RPMI7951 (cell line): ENCODE results near the gene MAGI1. TPM values are rescaled to one million over a fixed set of nuclear protein-coding genes. Genes with fewer than 3 reads are reported as not detected.

Experiments used
- DNase-seq: peaks from one replicate; pipeline ENCODE4 v3.0.0-alpha.2; 2012; ENCODE audit warnings: low read depth
- total RNA-seq: library from RNA; depleted of rRNA; stranded (reverse); fragments of >200 nt; shearing (Covaris generic); gene quantifications from 2 replicates; pipeline ENCODE4 v1.2.3, GENCODE V29; 2014

Gene MAGI1
- total RNA-seq, 1 experiment from 2014 or later = 4.1 TPM

GRCh38 chr3:65432388-65433003 is 606.2 kb downstream of the MAGI1 start:
- no peak for DNase-seq

GRCh38 chr3:65425880-65426279 is 612.8 kb downstream of the MAGI1 start:
- DNase-seq = peak; percentile 28

GRCh38 chr3:65422154-65422553 is 616.6 kb downstream of the MAGI1 start:
- no peak for DNase-seq

- DNase-seq = no peak
These were observed 619.5 kb downstream of the MAGI1 start for GRCh38 chr3:65419233-65419632.

GRCh38 chr3:65413891-65414290 is 624.8 kb downstream of the MAGI1 start:
- no peak for DNase-seq

GRCh38 chr3:65412588-65412987 is 626.1 kb downstream of the MAGI1 start:
- DNase-seq = peak; percentile 25

- no peak for DNase-seq
These were observed 627.4 kb downstream of the MAGI1 start for GRCh38 chr3:65411367-65411766.

GRCh38 chr3:65409176-65409569 is 629.5 kb downstream of the MAGI1 start:
- no peak for DNase-seq

- no peak for DNase-seq
These were observed 630.1 kb downstream of the MAGI1 start for GRCh38 chr3:65408531-65409175.

- DNase-seq = peak; percentile 17
These were observed 632.2 kb downstream of the MAGI1 start for GRCh38 chr3:65406470-65406869.

GRCh38 chr3:65402597-65402996 is 636.1 kb downstream of the MAGI1 start:
- DNase-seq = peak; percentile 88

GRCh38 chr3:65401359-65402305 is 637.1 kb downstream of the MAGI1 start:
- DNase-seq = no peak

GRCh38 chr3:65400899-65401298 is 637.8 kb downstream of the MAGI1 start:
- no peak for DNase-seq

GRCh38 chr3:65398953-65399352 is 639.8 kb downstream of the MAGI1 start:
- peak; percentile 20 for DNase-seq

- no peak for DNase-seq
These were observed 642.6 kb downstream of the MAGI1 start for GRCh38 chr3:65396078-65396477.

GRCh38 chr3:65391068-65391467 is 647.6 kb downstream of the MAGI1 start:
- no peak for DNase-seq

- DNase-seq = no peak
These were observed 652.9 kb downstream of the MAGI1 start for GRCh38 chr3:65385805-65386204.

GRCh38 chr3:65381496-65382010 is 657.2 kb downstream of the MAGI1 start:
- DNase-seq = no peak

- no peak for DNase-seq
These were observed 659.5 kb downstream of the MAGI1 start for GRCh38 chr3:65379223-65379622.

GRCh38 chr3:65377637-65378036 is 661.1 kb downstream of the MAGI1 start:
- DNase-seq = no peak

- DNase-seq = no peak
These were observed 662.3 kb downstream of the MAGI1 start for GRCh38 chr3:65376426-65376825.

- no peak for DNase-seq
These were observed 667.7 kb downstream of the MAGI1 start for GRCh38 chr3:65371053-65371452.
